NCI-H524 treated with DMSO at 0.1 percent for 48 hours (cell line): ENCODE results near the gene ITIH3.

Source experiments
- DNase-seq: peaks from one replicate; lab custom pipeline; 2025; lab: John Stamatoyannopoulos, UW

Gene ITIH3

GRCh38 chr3:52795298-52795900, 803 bp downstream of the ITIH3 start:
- no peak for DNase-seq

GRCh38 chr3:52796411-52796810, 1.8 kb downstream of the ITIH3 start:
- DNase-seq, result no peak

GRCh38 chr3:52798376-52798977, 3.9 kb downstream of the ITIH3 start:
- no peak for DNase-seq

- DNase-seq, result no peak
Observed at GRCh38 chr3:52798978-52799476, 4.4 kb downstream of the ITIH3 start.

GRCh38 chr3:52800079-52800478, 5.5 kb downstream of the ITIH3 start:
- DNase-seq, result no peak

- no peak for DNase-seq
Observed at GRCh38 chr3:52801839-52802238, 7.2 kb downstream of the ITIH3 start.

- DNase-seq, result no peak
Observed at GRCh38 chr3:52805270-52806039, 10.9 kb downstream of the ITIH3 start.

- DNase-seq, result no peak
Observed at GRCh38 chr3:52809149-52809548, 14.6 kb downstream of the ITIH3 start.

GRCh38 chr3:52809662-52810377, 15.2 kb downstream of the ITIH3 start:
- DNase-seq, result peak; percentile 38

GRCh38 chr3:52810923-52811322, 16.3 kb downstream of the ITIH3 start:
- DNase-seq, result no peak

- no peak for DNase-seq
Observed at GRCh38 chr3:52811452-52812011, 16.9 kb downstream of the ITIH3 start.

- no peak for DNase-seq
Observed at GRCh38 chr3:52813810-52814209, 19.2 kb downstream of the ITIH3 start.

- DNase-seq, result no peak
Observed at GRCh38 chr3:52816199-52816598, 21.6 kb downstream of the ITIH3 start.

- no peak for DNase-seq
Observed at GRCh38 chr3:52816654-52817053, 22.1 kb downstream of the ITIH3 start.

GRCh38 chr3:52817221-52817620, 22.6 kb downstream of the ITIH3 start:
- DNase-seq, result no peak

GRCh38 chr3:52817860-52818259, 23.3 kb downstream of the ITIH3 start:
- DNase-seq, result no peak

- no peak for DNase-seq
Observed at GRCh38 chr3:52819936-52820335, 25.3 kb downstream of the ITIH3 start.

- DNase-seq, result no peak
Observed at GRCh38 chr3:52820736-52821135, 26.1 kb downstream of the ITIH3 start.

GRCh38 chr3:52822363-52822762, 27.8 kb downstream of the ITIH3 start:
- no peak for DNase-seq

- DNase-seq, result no peak
Observed at GRCh38 chr3:52824037-52824436, 29.4 kb downstream of the ITIH3 start.

GRCh38 chr3:52827441-52827840, 32.8 kb downstream of the ITIH3 start:
- no peak for DNase-seq

GRCh38 chr3:52827866-52828376, 33.3 kb downstream of the ITIH3 start:
- DNase-seq, result no peak
